ENCODE results near the gene CLDN5. TPM values are rescaled to one million over a fixed set of nuclear protein-coding genes. Genes with fewer than 3 reads are reported as not detected.

Gene CLDN5
- total RNA-seq, 4 donors from 2014 or later: 40.4 to 108 (median 89.6) TPM

DNA sequence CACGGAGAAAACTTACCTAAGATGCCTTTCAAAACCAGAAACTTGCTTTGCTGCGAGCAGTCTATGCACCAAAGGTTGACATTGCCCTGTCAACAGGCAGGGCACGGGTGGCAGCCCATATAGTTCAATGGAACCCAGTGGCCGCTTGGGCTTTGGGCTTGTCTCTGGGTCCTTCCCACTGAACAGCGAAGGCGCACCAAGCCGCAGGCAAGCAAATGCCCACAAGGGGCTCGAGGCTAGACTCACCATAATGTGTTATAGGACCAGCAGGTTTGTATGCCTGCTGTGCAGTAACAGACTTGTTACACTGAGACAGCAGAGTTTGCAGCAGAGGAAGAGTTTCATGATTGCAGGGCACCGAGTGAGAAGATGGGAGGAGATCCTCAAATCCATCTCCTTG is 20.3 kb downstream of the CLDN5 start:
- intact Hi-C loops (cut with DNase I; ENCODE audit: low total_unique reads): no loop called here
- no peak overlapping the region for H3K27ac ChIP-seq
- no peak for TF ChIP-seq POLR2A (IDR thresholded peaks at IDR 0.05)
- TF ChIP-seq, protein P1, sequence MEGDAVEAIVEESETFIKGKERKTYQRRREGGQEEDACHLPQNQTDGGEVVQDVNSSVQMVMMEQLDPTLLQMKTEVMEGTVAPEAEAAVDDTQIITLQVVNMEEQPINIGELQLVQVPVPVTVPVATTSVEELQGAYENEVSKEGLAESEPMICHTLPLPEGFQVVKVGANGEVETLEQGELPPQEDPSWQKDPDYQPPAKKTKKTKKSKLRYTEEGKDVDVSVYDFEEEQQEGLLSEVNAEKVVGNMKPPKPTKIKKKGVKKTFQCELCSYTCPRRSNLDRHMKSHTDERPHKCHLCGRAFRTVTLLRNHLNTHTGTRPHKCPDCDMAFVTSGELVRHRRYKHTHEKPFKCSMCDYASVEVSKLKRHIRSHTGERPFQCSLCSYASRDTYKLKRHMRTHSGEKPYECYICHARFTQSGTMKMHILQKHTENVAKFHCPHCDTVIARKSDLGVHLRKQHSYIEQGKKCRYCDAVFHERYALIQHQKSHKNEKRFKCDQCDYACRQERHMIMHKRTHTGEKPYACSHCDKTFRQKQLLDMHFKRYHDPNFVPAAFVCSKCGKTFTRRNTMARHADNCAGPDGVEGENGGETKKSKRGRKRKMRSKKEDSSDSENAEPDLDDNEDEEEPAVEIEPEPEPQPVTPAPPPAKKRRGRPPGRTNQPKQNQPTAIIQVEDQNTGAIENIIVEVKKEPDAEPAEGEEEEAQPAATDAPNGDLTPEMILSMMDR (IDR thresholded peaks at IDR 0.05 in 4 of 5, conservative IDR thresholded peaks at IDR 0.05 in 1 of 5): no peak
- no peak for ATAC-seq
- in situ Hi-C loops (cut with MboI; ENCODE audit: low sequenced_read_pairs in 4 of 4): loop anchor here in 1 of 4 donors (25.0 kb wide), 1 partner anchor 517 kb away; no protein-coding TSS in a partner anchor
- no peaks in the 10 kb centered on the region for H3K36me3 ChIP-seq
- no peaks in the 10 kb centered on the region for H3K9me3 ChIP-seq
- no peak overlapping the region for H3K4me3 ChIP-seq
- no peaks in the 10 kb centered on the region for H3K27me3 ChIP-seq
- DNase-seq: no peak
- H3K4me1 ChIP-seq: no peaks in the 10 kb centered on the region

DNA sequence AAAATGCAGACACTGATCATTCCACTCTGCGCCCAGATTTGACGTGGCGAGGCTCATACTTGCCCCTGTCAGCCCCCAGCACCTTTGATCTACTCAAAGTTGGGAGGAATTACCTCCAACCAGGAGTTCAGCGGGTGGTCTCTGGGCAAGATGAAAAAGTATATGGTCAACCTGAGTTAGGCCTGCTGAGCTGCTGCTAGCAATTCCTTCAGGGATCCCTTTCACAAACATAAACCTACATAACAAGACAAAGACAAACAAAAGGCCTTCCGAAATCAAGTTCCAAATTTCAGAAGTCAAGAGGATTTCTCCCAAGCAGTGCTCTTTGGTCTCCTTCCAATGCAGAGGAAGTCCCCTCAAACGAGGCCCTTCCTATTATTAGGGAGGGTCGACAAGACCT is 20.8 kb downstream of the CLDN5 start:
- Histone ChIP-seq H3K4me3 (no peak overlapping the region), H3K27ac (no peak overlapping the region), H3K27me3 (no peaks in the 10 kb centered on the region), H3K36me3 (no peaks in the 10 kb centered on the region), H3K9me3 (no peaks in the 10 kb centered on the region), H3K4me1 (no peaks in the 10 kb centered on the region)
- DNase-seq: no peak
- TF ChIP-seq, protein P1 (IDR thresholded peaks at IDR 0.05 in 4 of 5, conservative IDR thresholded peaks at IDR 0.05 in 1 of 5): no peak
- TF ChIP-seq POLR2A (IDR thresholded peaks at IDR 0.05): no peak
- intact Hi-C loops (cut with DNase I; ENCODE audit: low total_unique reads): no loop called here
- ATAC-seq: no peak
- in situ Hi-C loops (cut with MboI; ENCODE audit: low sequenced_read_pairs in 4 of 4): loop anchor here in 1 of 4 donors (25.0 kb wide), 1 partner anchor 516 kb away; no protein-coding TSS in a partner anchor

DNA sequence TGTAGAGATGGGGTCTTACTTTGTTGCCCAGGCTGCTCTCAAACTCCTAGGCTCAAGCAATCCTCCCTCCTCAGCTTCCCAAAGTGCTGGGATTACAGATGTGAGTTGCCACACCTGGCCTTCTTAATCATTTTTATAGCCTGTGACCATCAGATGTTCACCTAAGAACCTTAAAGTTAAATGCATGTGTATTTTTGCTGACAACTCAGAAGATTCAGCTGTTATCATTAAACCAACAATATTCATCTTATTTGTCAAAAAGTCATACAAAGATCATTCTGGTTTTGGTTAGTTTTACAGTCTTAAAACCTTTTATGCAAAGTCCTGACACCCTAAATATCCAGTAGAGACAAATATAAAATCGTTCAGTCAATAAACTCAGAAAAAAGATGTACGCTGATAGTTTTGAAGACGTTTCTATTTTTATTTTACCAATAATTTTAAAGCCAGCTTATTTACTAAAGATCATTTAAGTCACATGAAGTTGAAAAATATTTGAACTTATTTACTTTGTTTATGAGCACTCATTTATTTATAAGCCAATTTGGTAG is 22.2 kb downstream of the CLDN5 start:
- Histone ChIP-seq H3K36me3 (no peaks in the 10 kb centered on the region), H3K27ac (no peak overlapping the region), H3K4me3 (no peak overlapping the region), H3K4me1 (no peaks in the 10 kb centered on the region), H3K9me3 (no peaks in the 10 kb centered on the region), H3K27me3 (no peaks in the 10 kb centered on the region)
- in situ Hi-C loops (cut with MboI; ENCODE audit: low sequenced_read_pairs in 4 of 4) (loop anchor here in 1 of 4 donors (25.0 kb wide), 1 partner anchor 515 kb away; no protein-coding TSS in a partner anchor), intact Hi-C loops (cut with DNase I; ENCODE audit: low total_unique reads) (no loop called here)
- no peak for DNase-seq
- ATAC-seq: no peak
- TF ChIP-seq, protein P1 (IDR thresholded peaks at IDR 0.05 in 4 of 5, conservative IDR thresholded peaks at IDR 0.05 in 1 of 5): no peak
- no peak for TF ChIP-seq POLR2A (IDR thresholded peaks at IDR 0.05)

DNA sequence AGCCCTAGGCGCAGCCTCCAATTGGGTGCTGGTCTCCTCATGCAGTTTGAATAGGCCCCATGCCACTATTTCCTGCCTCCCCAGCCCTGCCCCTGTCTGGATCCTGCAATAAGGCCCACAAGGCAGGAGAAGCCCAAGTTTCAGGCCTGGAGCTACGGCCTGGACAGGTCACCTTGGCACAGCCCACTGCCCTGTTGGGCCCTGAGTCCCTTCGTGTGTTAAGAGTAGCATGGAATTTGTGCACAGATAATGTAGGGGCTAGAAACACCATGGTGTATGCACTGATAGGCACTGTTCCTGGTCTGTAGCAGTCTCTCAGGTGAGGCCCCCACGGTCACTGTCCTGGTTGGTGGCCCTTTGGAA is 24.3 kb downstream of the CLDN5 start:
- no peak for ATAC-seq
- in situ Hi-C loops (cut with MboI; ENCODE audit: low sequenced_read_pairs in 4 of 4): loop anchor here in 2 of 4 donors (10.0 to 25.0 kb wide), 2 partner anchors 125 to 513 kb away; no protein-coding TSS in a partner anchor
- no peak for TF ChIP-seq POLR2A (IDR thresholded peaks at IDR 0.05)
- TF ChIP-seq, protein P1 (IDR thresholded peaks at IDR 0.05 in 4 of 5, conservative IDR thresholded peaks at IDR 0.05 in 1 of 5): no peak
- Histone ChIP-seq H3K36me3 (no peaks in the 10 kb centered on the region), H3K4me1 (no peaks in the 10 kb centered on the region), H3K27me3 (no peaks in the 10 kb centered on the region), H3K27ac (no peak overlapping the region), H3K9me3 (no peaks in the 10 kb centered on the region), H3K4me3 (no peak overlapping the region)
- DNase-seq: no peak
- intact Hi-C loops (cut with DNase I; ENCODE audit: low total_unique reads): loop anchor here (5.0 kb wide), 1 partner anchor 132 kb away; no protein-coding TSS in a partner anchor
